Eye (tissue), 1 donor: ENCODE measurements around the gene SRRM3.
"Not testable (repeated sequence)": the region's sequence is repeated elsewhere in the genome, so short reads cannot be mapped to it uniquely, and the experiment has no call there.

Experiments
- DNase-seq: peaks from one replicate; pipeline ENCODE4 v3.0.0-alpha.2; 2015

The SRRM3 gene

DNA sequence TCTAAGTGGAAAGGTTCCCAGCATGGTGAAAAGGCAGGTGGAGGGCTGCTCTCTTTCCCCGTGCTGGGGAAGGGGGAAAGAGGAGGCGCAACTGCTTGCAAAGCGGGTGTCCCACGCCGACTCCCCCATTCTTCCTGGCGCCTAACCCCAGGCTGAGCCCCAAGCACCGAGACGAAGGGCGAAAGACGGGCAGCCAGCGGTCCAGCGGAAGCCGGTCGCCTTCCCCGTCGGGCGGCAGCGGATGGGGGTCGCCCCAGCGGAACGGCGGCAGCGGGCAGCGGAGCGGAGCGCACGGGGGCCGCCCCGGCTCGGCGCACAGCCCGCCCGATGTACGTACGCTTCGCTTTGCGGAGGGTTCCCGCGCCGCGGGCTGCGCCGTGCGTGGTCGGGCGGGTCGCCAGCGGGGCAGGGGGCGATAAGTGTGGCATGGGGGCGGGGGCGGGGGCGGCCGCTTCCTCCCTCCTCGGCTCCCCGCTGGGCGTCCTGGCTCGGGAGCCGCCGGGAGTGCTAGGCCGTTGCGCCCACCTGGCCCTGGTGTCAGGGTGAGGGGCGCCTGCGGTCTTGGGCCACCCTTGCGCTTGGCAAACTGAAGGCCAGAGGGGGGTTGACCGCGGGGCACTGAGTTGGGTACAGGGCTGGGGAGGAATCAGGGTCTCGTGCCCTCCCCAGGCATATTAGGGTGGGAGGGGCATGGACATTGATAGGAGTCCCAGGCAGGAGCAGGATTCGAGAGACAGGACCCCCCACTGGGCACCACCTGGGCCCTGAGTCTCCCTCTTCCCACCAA lies 65.6 kb downstream of the SRRM3 start:
- peak; percentile 40 for DNase-seq

DNA sequence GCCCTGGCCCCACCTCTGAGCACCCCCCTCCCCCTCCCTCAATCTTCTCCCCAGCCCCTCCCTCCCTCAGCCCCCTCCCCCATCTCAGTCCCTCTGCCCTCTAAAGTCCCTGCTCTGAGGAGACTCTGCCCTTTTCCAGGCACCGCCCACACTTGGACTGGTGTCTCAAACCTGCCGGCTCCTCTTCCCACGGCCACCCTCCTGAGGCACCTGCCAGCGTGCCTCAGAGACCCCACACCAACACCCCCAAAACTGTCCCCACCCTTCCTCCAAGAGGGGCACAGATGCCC lies 66.1 kb downstream of the SRRM3 start:
- DNase-seq, result no peak

DNA sequence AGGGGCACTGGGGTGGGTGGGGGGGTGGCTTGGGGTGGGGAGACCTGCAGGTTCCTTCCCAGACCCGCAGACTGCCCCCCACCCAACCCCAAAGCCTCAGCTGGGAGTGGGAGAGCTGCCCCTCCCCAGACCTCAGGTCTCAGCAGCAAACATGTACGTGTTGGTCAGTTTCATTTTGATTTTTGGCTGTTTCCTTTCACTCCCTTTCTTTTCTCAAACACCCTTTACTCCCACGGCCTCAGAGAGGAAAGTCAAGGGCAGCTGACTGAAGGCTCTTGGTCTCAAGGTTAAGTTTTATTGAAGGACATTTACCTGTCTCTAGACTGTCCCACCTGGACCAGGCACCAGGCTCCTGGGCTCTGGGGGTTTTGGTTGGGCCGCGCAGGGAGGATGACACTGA lies 66.7 kb downstream of the SRRM3 start:
- no peak for DNase-seq

DNA sequence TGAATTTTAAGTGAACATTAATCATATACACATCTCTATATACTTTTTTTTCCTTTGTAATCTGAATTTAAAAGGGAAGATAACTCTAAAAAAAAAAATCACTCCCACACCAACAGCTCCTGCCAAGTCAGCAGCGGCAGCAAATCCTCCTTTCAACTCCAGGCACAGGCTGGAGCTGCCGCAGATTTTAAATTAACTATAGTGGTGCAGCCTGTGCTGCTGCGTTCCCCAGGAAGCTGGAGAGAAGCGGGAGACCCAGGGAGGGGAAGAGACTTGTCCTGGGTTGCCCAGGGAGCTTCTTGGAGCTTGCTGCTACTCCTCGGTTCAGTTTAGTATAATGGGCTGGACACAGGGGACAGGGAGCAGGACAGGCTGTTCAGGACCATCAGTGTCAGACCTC lies 68.2 kb downstream of the SRRM3 start:
- DNase-seq, result no peak

DNA sequence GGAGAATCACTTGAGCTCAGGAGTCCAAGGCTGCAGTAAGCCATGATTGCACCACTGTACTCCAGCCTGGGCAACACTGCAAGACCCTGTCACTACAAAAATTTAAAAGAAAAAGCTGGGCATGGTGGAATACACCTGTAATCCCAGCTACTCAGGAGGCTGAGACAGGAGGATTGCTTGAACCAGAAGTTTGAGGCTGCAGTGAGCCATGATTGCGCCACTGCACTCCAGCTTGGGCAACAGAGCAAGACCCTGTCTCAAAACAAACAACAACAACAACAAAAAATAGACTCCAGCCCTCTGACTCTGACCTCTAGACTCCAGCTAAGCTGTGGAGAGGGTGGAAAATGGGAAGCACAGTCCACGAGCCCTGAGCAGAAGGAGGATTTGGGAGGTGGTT lies 69.7 kb downstream of the SRRM3 start:
- not testable (repeated sequence) for DNase-seq

DNA sequence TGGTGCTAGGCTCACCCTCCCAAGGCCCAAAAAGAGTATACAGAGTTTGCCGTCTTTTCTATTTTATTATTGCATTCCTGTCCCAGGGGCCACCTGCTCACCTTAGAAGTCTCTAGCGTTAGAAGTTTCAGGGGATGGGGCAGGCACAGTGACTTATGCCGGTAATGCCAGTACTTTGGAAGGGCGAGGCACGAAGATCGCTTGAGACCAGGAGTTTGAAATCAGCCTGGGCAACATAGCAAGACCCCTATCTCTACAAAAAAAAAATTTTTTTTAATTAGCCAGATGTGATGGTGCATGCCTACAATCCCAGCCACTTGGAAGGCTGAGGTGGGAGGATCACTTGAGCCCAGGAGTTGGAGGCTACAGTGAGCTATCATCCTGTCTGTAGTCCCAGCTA lies 70.4 kb downstream of the SRRM3 start:
- no peak for DNase-seq

DNA sequence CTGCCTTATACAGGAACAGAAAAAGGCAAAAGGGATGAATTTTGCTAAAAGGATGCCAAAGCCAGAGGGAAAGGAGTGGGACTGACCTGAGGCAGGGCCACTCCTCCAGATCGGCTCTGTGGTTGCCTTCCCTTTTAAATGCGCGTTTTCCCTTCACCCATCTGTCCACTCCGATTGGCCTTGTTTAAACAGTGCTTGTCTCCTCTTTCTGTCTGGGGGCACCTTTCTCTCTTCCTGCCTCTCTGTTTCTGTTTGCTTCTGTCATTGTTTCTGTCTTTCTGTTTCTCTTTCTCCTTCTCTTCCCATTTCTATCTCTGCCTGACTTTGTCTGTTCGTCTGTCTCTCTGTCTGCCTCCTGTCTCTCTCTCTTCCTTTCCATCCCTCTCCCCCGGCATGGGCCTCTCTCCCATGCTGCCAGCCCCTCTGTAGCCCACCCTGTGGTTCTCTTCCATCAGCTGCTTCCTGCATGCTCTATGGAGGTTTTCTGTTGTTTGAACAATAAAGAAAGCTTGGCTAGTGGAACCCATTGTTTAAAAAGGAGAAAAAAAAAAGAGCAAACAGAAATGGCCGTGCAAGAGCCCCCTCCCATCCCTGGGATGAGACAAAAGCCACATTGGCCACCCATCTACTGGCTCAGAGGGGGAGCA lies 71.3 kb downstream of the SRRM3 start:
- DNase-seq, result no peak

DNA sequence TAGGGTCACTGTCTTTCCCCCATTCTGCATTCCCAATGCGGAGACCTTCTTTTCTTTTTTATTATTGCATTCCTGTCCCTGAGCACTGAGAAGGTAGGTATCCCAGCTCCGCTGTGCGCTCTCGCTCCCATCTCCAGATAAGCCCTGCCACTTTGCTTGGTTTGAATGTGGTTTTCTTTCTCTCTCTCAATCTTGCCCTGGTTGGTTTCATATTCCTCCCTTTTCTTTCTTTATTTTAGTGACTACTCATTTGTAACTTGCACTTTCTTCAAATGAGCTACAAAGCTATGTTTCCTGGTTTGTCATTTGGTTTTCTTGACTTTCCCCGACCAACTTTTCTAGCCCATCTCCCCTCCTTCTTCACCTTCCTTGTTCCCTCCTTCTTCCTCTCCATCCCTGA lies 71.8 kb downstream of the SRRM3 start:
- DNase-seq, result no peak

DNA sequence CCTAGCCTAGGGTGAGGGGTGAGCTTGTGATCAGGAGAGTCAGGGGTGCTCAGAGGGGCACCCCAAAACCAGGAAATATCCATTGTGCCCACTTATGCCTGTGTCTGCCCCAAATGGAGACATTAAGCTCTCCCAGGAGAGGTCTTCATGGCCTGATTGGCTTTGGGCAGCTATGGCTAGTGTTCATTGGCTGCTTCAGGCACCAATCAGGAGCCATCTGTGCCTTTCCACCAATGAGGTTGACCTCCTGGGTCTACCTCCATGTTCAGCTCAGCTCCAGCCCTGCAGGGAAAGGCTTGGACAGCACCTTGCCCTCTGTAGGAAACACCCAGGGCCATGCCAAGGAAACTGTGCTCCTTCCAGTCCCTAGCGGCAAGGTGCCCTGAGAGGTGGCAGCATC lies 76.8 kb downstream of the SRRM3 start:
- no peak for DNase-seq

DNA sequence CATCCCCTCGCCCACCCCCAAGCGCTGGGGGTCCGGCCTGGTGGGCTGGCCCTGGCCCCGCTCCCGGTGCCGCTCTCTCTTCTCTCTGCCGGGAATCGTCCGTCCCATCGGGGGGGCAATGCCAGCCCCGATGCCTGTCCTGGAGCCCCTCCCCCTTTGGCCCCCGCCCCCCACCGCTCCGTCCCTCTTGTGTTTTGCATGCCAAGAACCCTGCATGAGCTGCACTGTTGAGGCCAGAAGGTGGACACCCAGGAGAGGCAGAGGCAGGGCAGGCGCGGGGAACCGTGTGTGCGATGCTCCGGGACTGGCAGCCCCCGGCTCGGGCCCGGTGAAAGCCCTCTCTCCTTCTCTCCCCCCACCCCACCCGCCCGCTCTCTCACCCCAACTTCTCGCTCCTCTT lies 78.7 kb downstream of the SRRM3 start:
- peak; percentile 35 for DNase-seq

DNA sequence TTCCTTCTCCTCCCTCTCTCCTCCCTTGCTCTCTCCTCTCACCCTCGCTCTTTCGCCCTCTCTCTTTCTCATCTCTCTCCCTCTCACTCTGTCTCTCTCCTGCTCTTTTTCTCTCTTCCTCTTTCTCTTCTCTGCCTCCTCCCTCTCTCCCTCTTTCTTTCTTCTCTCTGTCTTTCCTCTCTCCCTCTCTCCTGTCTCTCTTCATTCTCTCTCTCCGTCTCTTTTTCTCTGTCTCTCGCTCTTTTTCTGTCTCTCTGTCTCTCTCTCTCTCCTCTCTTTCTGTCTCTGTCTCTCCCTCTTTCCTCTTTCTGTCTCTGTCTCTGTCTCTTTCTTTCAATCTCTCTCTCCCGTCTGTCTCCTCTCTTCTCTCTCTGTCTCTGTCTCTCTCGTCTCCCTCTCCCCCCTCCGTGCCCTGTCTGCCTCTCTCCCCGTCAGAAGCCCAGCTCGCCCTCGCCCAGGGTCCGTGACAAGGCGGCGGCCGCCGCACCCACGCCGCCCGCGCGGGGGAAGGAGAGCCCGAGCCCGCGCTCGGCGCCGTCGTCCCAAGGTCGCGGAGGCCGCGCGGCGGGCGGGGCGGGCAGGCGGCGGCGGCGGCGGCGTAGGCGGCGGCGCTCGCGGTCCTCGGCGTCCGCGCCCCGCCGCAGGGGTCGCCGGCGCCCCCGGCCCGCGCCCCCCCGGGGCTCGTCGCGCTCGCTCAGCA lies 79.5 kb downstream of the SRRM3 start:
- peak; percentile 43 for DNase-seq

DNA sequence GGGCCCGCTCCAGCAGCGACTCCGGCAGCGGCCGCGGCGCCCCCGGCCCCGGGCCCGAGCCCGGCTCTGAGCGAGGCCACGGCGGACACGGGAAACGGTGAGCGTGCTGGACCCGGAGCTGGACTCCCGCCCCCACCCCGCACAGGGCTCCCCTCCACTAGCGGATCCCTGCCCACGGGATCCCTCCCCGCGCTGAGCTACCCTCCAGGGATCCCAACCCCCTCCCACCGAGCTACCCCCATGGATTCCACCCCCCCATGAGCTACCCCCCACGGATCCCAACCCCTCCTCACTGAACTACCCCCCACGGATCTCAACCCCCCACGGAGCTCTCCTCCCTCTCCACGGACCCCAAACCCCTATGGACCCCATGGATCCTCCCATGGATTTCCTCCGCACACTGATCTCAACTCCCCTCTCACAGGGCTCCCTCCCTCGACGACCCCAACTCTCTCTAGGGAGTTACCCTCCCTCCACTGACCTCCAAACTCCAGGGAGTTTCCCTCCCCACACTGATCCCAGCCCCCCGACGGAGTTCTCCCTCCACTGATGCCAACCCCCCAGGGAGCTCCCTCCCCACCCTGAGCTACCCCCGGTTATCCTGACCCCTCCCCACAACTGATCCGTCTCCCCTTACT lies 80.1 kb downstream of the SRRM3 start:
- peak; percentile 29 for DNase-seq

DNA sequence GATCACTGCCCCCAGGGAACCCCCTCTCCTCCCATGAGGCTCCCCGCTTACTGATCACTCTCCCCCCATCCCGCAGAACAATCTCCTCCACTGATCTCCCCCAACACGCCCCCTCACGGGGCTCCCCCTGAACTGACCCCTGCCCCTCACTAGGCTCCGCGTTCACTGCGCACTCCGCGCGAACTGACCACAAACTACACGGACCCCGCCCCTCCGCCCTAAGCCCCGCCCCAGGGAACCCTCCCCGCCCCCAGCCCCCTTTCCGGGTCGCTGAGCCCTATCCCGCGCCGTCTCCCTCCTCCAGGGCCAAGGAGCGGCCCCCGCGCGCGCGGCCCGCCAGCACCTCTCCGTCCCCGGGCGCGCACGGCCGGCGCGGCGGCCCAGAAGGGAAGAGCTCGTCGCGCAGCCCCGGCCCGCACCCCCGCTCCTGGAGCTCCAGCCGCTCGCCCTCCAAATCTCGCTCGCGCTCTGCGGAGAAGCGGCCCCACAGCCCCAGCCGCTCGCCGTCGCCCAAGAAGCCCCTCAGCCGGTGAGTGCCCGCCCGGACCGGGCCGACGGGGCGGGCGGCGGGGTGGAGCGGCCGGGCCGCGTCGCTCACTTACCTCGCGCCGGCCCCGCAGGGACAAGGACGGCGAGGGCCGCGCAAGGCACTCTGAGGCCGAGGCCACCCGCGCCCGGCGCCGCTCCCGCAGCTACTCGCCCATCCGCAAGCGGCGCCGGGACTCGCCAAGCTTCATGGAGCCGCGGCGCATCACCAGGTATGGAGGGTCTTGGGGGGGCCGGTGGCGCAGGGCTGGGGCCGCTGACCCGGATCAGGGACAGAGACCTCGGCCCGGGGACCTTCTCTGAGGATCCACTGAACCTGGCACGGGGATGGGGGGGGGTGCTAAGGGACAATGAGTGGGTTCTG lies 80.9 kb downstream of the SRRM3 start:
- peak; percentile 67 for DNase-seq

DNA sequence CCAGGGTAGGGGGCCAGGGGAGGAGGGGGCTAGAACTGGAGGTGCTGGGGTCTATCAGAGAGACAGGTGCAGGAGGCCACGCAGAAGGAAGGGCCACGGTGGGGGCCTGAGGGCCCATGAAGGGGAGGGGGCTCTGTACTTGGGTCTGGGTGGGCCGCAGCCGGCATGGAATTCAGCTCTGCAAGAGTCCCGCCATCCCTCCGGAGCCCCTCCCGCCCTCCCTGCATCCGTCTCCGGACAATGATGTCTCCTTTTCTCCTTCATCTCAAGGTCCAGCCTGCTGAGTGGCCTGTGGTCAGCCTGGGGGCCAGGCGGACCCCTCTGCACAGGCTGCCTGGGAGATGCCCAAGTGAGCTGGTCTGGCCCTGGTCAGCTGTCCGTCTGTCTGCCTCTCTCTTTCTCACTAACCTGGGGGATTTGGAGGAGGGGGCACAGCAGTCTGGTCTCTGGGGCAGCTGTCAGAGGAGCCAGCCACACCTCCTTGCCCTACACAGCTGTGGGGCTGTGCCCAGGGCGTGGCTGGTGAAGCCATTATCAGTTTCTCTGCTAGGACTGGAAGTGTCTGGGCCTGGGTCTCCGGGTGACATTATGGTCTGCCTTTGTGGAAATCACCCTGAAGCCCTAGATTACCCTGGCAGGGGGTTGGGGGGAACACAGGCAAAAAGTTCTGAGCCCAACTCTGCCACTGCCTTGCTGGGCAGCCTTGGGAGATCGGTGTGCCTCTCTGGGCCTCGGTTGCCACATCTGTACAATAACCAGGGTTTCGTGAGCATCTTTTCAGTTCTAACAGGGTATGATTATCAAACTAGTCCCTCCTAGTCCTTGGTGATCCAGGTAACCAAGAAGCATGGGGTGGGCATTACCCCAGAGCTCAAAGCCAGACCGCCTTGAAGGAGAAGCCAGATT lies 81.8 kb downstream of the SRRM3 start:
- no peak for DNase-seq

DNA sequence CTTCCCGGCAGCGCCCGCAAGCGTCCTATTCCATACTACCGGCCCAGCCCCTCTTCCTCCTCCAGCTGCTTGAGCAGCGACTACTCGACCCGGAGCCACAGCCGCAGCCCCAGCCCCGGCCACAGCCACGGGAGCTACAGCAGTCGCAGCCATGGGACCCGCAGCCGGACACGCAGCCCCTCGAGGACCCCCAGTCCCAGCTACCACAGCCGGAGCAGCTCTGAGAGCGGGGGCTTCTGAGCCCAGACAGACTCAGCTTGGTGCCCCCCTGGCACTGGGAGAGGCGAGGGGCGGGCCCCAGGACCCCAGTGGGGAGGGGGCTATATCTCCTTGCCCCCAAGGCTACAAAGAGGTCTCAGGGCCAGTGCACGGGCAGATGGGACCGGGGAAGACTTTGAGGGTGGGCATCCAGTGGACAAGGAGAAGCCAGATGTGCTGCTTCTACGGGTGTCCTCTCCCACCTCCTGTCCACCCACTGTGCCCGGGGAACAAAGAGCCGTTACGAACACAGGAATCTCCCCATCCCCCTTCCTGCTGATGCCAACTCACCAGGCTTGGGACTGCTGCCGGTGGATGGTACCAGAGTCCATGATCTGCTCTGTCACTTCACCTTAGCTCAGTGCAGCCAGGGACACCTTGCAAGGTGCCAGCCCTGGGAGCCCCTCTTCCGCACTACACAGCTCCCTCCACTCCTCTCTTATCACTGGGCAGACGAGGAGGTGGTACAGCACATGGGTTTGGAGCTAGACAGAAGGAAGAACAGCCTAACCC lies 84.1 kb downstream of the SRRM3 start:
- DNase-seq, result no peak

DNA sequence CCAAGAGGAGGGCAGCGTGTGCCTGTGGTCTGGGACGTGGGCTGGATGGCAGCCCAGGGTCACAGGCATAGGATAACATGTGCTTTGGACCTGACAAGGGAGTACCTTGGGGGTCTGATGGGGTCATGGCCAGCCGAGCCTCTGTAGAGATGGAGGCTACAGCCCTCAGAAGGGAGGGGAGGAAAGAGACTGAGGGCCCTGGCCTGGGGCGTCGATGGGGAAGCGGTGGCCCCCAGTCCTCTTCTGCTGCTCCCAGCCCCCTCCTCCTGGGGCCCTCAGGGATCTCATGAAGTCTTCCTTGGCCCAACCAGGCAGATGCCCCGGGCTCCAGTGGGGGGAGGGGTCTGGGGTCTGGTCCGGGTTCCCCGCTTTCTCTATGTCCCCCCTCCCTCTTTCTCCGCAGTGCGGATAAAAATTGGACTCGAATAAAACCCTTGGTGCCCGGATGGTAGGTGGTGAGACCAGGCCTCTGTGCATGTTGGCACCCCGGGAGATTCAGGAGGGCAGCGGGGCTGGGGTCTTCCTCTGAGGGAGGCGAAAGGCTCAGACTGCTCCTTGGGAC lies 85.2 kb downstream of the SRRM3 start:
- no peak for DNase-seq

DNA sequence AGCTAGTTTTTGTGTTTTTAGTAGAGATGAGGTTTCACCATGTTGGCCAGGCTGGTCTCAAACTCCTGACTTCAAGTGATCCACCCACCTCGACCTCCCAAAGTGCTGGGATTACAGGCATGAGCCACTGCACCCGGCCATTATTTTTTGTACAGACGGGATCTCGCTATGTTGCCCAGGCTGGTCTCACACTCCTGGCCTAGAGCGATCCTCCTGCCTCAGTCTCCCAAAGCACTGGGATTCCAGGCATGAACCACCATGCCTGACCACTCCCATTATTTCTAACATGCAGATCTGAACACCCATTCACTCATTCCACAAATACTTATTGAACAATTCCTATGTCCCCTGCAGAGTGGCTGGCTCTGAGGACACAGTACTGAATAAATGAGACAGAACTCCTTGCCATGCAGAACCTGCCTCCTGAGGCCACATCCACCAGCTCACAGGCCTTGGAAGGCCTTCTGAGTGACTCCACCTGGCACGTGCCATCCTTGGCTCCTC lies 89.2 kb downstream of the SRRM3 start:
- not testable (repeated sequence) for DNase-seq

DNA sequence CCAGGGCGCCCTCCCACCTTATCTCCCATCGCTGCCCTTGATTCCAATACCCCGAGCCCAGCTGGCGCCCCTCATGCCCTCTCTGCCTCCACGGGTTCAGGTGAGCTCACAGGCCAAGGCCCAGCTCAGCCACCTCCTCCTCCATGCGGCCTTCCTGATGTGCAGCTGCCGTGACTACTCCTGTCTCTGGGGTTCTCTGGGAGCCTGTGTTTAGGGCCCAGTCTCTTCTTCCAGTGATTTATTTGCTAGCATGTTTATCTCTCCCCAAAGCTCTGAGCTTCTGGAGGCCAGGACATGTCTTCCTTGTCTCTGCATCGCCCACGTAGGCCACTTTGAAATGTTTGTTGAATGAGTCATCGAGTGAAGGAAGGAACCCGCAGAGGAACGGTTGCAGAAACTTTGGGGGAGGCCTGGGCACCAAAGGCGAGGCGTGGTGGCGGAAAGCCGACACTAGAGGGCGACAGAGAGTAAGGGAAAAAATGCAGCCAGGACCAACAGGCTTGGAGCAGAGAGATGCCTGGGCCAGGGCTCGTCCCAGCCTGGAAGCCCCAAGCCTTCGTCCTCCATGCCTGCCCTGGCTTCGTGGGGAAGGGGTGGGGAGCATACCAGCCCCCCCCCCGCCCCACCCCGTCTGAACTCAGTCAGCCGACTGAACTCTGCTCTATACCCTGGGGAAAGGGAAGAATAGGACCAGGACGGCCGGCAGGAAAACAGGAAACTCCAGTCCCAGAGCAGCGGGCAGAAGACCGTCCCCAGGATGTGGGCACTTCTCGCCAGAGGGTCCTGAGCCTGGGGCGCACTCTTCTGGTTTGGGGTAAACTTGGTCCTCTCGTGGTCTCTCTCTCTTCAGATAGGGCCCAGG lies 89.9 kb downstream of the SRRM3 start:
- DNase-seq, result peak; percentile 96

DNA sequence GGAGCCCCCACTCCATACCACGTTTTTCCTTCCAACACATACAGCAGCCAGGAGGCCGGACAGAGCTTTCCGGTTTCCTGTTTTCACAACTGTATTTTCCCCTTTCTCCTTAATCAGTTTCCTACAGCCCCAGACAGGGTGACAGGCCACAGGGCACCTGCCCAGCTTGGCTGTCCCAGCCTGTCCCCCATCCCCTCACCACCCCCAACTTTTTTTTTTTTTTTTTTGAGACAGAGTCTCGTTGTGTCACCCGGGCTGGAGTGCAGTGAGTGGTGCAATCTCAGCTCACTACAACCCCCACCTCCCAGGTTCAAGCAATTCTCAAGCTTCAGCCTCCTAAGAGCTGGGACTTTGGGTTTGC lies 90.5 kb downstream of the SRRM3 start:
- DNase-seq, result no peak
